DMS 273 treated with DMSO at 0.1 percent for 48 hours (cell line): Measurements from ENCODE around the gene CASTOR2.
"Not testable (repeated sequence)": the region's sequence is repeated elsewhere in the genome, so short reads cannot be mapped to it uniquely, and the experiment has no call there.

Experiments used
- DNase-seq: peaks from one replicate; lab custom pipeline; 2025; lab: John Stamatoyannopoulos, UW

The CASTOR2 gene

DNA sequence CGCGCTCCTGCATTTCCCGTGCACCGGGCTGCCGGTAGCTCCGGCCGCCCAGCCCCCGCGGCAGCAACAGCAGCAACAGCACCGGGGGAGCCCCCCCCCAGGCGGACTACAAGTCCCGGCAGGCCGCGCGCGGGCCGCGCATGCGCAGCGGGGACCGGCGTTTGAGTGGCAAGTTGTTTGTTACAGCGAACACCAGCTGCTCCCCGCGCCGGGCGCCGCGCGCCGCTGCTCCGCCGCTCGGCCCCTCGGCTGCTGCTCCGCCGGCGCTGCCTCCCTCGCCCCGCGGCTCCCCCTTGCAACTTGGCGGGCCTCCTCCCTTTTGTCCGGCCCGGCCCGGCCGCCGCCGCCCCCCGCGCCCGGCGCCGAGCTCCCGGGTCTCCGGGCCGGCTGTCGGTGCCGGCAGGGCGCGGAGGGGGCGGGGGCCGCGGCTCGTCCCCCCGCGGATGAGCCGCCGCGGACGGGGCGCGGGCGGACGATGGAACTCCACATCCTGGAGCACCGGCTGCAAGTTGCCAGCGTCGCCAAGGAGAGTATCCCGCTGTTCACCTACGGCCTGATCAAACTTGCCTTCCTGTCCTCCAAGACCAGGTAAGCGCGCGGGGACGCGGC lies at the start of gene CASTOR2:
Gene CASTOR2 (plus strand): TSS at position 195 of the 609 bp plus-strand sequence. CDS start 281 bp downstream, at position 476.
- not testable (repeated sequence) for DNase-seq

DNA sequence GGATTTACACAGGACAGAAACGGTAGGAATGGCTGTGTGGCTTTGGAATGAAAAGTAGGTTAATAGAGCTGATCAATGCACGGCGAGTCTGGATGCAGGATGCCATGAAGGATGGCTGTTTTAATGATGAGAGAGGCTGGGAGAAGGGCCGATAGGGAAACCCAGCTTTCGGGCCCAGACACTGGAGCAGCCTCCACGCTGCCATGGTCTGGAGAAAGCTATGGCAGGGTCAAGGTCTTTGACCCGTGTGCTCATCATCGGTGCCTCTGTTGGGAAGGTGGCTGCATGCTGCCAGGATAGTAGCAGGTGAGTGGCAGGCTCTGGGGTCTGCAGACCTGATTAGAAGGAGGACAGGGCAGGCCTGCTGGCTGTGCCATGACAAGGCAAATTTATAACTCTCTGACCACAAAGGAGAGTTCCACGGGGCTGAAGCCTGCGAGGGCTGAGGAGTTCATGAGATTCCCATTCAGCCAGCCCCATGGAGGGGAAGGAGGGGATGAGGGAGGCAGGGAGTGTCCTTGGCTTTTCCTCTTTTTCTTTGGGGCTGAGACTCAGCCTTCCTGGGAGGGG lies 42.1 kb upstream of the CASTOR2 start:
- DNase-seq: not testable (repeated sequence)

DNA sequence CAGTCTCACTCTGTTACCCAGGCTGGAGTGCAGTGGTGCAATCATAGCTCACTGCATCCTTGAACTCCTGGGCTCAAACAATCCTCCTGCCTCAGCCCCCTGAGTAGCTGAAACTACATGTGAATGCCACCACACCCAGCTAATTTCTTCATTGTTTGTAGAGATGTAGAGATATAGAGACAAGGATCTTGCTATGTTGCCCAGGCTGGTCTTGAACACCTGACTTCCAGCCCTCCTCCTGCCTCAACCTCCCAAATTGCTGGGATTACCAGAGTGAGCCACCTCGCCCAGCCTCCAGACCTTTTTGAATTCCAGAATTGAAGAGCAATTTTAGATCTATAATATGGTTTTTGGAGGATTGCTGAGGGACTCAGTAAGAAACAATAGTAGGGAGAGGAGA lies 40.9 kb upstream of the CASTOR2 start:
- not testable (repeated sequence) for DNase-seq

DNA sequence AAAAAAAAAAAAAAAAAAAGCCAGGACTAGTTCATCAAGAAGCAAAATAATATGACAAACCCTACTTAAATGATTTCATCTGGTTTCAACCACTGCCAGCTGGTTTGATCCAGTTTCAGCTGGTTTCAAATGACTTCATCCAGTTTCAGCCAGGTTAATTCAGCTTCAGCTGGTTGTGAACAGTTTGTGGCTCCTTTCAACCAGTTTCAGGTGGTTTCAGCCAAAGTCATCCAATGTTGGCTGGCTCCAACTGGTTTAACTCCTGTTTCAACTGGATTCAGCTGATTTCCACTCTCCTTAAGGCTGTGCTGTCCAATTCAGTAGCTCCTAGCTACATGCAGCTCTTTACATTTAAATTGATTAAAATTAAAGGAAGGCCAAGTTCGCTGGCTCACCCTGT lies 37.5 kb upstream of the CASTOR2 start:
- not testable (repeated sequence) for DNase-seq

DNA sequence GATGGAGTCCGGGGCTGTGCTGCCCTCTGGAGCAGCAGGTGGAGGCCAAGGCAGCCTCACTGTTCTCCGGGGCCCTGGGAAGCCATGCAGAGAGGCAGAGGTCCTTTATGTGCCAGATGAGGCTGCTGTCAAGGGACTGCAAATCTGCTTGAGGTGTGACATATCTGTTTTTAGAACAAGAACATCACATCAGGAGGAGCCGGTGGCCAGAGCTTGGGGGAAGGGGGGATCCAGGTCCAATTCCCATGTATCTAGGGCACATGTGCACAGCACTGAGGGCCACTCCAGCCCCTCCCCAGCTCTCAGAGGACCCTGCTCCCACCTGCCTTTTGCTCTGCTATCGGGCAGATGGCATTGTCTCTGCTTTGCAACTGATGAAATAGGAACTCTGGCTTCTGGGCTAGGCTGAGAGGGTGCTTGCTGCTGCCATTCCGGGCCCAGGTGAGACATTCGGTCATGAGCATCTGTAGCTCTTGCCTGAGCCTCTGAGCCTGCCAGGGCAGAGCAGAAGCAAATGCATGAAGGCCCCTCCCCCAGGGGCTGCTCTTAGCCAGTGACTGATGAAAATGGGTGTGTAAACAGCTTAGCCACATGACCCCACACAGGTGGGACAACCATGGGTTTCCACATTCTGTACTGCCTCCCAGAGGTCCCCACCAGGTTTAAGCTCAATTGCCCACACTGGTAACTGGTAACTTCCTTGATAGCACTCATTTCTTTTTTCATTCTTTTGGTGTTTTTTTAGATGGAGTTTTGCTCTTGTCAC lies 32.8 kb upstream of the CASTOR2 start:
- DNase-seq: not testable (repeated sequence)

DNA sequence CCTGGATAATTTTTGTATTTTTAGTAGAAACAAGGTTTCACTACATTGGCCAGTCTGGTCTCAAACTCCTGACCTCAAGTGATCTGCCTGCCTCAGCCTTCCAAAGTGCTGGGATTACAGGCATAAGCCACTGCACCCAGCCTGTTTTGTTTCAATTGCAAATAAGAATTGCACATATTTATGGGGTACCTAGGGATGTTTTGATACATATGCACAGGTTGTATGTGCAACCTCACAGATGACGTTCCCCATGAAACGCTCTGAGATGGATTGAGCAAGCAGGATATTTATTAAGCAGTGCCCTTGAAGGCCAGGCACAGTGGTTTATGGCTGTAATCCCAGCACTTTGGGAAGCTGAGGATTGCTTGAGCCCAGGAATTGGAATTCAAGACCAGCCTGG lies 25.1 kb upstream of the CASTOR2 start:
- DNase-seq: not testable (repeated sequence)

DNA sequence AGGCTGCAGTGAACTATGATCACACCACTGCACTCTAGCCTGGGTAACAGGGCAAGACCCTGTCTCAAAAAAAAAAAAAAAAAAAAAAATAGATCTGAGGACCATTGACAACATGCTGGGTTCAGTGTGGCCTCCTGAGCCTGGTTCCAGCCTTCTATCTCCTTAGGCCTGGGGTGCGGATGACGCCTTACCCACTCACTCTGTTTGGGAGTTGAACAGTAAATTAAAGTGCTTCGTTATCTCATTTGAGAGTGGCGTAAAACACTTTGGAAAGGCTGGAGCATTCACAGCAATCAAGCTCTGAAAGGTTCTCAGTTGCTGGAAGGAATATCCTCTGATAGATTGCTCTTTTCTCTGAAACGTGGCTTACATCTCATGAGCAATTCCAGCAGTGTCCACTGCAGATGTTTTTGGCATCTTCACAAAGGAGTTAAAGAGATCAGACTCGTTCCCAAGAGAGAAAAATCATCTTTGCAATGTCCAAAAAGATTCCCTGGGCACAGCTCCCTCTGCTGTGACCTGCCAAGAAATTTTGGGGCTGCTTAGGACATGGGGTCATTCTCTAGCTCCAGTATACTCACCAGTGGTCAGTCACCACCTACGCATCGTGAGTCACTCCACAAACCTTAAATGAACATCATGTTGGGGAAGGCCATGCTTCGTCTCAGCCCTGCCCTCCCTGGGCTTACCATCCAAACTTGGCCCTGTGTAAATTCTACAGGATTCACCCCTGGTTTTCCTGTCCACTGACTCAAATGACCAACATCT lies 23.0 kb upstream of the CASTOR2 start:
- DNase-seq: not testable (repeated sequence)

DNA sequence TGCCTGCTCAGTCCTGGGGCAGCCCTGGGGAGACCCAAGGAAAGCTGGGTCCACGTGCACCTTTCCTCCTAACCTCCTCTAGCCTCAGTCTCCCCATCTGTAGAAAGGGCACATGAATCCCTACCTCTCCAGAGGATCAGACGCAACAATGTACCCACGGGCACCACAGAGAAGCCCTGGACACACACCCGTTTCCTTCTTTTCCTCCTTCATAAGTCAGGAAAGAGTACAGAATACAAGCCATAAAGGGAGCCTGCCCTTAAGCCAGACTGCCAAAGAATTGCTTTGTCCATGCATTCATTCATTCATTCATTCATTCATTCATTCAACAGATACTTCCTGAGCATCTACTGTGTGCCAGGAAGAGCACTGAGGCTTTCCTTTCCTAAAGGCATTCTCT lies 20.6 kb upstream of the CASTOR2 start:
- DNase-seq: not testable (repeated sequence)

DNA sequence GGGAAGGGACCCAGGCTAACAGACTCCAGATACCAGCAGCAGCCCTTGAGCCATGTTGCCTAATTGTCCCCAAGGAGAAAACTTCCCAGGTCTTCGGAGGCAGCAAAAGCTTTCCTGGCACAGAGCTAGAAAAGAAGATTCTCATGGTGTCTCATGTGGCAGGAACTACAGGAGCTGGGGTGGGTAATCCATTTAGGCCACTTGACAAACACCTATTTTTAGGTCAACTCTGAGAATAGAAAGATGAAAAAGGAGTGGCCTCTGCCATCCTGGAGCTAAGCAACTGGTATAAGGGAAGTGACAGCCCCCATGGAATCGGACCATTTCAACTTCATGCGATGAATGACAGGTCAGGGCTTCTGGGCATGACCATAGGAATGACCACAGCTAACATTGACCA lies 16.8 kb upstream of the CASTOR2 start:
- DNase-seq: not testable (repeated sequence)

DNA sequence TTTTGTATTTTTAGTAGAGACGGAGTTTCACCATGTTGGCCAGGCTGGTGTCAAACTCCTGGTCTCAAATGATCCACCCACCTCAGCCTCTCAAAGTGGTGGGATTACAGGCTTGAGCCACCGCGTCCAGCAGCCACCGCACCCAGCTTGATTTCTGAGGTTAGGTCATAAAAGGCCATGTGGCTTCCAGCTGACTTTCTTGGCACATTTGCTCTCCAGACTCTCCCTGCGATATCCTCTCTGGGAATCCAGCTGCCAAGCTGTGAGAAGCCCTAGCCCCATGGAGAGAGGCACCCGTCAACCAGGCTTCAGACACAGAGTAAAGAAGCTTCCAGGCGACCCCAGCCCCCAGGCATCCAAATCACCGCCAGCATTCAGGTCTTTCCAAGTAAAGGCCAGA lies 10.7 kb upstream of the CASTOR2 start:
- not testable (repeated sequence) for DNase-seq

DNA sequence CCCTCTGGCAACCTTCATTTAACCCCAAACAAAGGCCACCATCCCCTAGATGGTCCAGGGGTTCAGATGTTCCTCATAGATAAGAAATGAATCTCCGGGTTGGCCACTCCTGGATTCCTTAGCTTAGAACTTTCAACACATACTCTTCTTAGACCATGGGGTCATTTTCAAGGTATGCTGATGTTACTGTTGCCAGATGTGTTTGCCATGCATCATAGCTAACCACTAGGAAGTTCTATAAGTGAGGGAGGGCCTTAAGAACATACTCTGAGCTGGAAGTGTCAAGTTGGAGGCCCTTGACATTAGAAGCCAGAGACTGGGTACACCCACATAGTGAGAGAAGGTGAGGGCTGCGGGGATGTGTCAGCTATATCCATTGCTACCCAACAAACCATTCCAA lies 6.2 kb upstream of the CASTOR2 start:
- DNase-seq: not testable (repeated sequence)

DNA sequence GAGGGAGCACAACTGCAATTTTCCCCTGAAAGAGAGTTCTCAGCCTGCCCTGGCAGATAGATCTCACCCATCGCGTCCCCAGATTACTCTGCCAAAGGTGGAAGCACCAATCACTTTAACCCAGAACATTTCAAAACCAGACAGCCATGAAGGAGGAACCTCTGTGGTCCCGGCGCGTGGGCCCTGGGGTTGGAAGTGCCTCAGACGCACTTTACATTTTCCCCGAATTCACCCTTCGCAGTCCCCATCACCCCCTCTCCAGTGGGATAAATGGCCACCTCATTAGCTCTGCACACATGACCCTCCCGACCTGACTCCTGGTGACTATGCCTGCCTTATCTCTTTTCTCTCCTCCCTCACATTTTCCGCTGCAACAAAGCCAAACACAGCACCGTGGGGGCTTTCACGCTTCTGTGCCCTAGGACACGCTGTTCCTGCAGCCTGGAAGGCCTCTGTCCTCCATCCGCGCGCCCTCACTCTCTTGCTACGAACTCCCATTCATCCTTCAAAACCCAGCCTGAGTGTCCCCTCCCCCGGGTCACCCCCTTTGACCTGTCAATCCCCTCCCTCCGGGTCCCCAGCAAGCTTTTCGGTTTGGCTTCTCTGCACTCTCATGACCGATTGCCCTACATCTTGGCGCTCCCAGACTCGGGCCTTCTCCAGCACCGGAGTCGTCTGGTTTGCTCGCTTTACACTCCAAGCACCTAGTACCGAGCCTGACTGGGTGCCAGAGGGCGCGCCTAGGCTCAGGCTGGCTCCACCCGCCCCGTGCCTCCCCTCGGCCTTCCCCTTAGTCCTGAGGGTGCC lies 598 bp upstream of the CASTOR2 start:
- not testable (repeated sequence) for DNase-seq

DNA sequence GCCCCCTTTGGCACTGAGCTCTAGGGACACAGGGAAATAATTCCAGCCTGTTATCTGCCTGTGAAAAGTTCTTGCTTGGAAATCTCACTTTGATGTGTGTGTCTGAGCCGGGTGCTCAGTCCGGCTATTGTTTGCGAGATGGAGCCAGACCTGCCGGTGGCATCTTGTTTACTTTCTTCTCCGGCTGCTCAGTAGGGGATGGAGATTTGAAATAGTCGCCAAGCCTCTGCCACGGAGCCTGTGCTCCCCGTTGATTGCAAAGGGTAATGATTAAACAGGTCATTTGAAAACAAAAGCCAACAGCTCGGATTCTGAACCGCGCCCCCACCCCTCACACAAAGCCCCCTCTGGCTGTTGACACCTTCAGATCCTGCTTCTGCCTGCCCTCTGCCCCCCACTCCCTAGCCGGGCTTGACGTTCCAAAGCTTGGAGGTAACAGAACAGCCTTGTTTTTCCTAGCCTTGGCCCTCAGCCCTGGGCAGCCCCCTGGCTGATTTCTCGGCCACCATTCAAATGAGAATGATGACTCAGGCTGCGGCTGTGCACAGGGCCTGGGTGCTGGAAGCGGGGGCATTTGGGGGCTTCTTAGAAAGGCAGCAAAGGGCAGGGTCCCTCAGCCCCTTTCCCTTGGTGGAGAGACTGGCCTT lies 1.8 kb downstream of the CASTOR2 start:
- not testable (repeated sequence) for DNase-seq

DNA sequence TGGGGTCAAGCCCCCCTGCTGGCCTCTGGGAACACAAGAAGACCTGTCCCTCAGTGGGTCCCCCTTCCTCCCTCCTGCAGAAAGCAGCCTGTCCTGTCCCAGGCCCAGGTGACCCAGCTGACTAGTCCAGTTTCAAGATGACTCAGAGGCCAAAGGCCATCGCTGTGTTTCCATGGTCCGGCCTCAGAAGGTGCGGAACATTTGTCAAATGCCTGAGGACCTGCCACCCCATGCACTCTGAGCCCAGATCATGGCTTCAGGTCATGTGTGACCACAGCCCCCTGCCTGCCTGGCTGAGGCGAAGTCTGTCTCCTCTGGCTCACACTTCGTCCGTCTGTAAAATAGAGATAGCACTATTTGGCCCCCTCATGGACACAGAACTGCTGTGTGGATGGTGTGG lies 2.4 kb downstream of the CASTOR2 start:
- not testable (repeated sequence) for DNase-seq

DNA sequence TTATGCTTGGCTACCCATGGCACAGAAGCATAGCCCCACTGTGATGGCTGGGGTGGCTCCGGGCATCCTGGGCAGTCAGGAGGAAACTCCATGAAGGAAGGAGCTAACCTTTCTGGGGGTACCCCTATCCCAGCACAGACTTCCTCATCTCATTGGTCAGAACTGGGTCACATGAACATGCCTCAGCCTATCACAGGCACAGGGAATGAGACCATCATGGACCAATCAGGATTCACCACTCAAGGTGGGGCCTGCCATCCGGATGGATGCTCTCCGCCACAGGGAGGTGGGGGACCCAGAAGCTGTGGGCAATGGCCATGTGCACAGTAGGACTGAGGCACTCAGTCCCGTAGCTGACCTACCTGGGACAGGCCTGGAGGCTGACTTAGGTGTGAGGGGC lies 6.9 kb downstream of the CASTOR2 start:
- not testable (repeated sequence) for DNase-seq

DNA sequence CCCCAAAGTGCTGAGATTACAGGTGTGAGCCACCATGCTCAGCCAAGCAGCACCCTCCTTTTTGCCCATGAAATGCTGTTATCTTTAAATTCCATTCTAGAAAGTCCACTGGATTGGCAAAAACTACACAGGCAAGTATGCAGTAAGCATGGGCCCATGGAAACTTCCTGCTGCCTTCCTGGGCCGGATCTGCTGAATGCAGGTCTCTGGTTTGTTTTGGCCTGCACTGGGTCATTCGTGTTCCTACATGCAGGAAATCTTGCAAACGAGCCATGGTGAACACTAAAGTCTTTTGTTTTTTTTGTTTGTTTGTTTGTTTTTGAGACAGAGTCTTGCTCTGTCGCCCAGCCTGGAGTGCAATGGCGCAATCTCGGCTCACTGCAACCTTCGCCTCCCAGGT lies 7.9 kb downstream of the CASTOR2 start:
- not testable (repeated sequence) for DNase-seq

DNA sequence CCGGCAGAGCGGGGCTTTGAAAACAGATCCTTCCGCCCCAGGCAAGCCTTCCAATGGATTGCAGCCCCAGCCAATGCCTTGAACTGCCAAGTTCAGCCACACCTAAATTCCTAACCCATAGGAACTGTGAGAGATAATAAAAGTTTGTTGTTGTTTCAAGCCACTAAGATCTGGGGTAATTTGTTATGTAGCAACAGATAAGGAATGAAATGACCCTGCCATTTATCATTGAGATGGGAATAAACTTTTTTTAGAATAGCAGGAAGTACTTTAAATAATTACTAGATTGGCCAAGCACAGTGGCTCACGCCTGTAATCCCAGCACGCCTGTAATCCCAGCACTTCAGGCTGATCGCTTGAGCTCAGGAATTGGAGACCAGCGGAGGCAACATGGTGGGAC lies 11.5 kb downstream of the CASTOR2 start:
- not testable (repeated sequence) for DNase-seq

DNA sequence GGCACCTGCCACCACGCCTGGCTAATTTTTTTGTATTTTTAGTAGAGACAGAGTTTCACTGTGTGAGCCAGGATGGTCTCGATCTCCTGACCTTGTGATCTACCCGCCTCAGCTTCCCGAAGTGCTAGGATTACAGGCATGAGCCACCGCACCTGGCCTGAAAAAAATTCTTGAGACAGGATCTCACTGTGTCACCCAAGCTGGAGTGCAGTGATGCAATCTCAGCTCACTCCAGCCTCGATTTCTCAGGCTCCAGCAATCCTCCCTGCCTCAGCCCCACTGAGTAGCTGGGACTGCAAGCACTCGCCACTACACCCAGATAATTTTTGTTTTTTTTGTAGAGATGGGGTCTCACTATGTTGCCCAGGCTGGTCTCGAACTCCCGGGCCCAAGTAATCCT lies 13.0 kb downstream of the CASTOR2 start:
- DNase-seq: not testable (repeated sequence)

DNA sequence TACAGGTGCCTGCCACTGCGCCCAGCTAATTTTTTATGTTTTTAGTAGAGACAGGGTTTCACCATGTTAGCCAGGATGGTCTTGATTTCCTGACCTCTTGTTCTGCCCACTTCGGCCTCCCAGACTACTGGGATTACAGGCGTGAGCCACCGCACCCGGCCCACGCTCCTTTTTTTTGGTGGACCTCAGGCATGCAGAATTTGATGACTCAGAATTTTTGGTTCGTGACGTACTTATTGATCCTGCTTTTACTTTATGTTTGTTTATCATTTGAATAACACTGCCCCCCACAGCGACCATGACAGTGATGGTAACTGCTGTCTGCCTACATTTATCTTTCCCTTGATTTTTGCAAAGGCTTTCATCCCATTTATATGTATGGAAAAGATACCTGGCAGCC lies 23.9 kb downstream of the CASTOR2 start:
- not testable (repeated sequence) for DNase-seq

DNA sequence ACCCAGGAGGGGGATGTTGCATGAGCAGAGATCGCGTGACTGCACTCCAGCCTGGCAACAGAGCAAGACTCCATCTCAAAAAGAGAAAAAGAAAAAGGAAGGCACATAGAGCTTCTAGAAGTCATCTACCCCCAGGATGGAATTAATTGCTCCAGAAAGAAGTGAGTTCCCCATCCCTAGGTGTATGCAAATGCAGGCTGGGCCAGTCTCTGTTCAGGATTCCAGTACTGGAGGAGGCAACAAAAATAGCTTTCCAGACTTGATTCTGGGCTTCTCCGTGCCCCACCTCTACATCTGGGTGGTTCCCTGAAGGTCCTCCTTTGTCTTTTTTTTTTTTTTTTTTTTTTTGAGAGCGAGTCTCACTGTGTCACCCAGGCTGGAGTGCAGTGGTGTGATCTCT lies 28.6 kb downstream of the CASTOR2 start:
- no peak for DNase-seq
